GM13976 (cell line): ENCODE data around the gene PRRC1.
"Not testable (repeated sequence)": the region's sequence is repeated elsewhere in the genome, so short reads cannot be mapped to it uniquely, and the experiment has no call there.

ENCODE experiments used
- DNase-seq: peaks from one replicate; pipeline ENCODE4 v3.0.0; 2012; ENCODE audit warnings: low spot score
- in situ Hi-C: fragments of 300-500 bp; cut with MboI; formaldehyde crosslinking; loops from one replicate; pipeline ENCODE4 v1.12.0; 2022; ENCODE audit warnings: low sequenced_read_pairs, mixed read lengths, inconsistent platforms; ENCODE audit not compliant: unreplicated experiment
- TF ChIP-seq, protein P1 (sequence below): IDR thresholded peaks from 2 replicates; pipeline ENCODE4 v1.5.1; 2012; ENCODE audit warnings: borderline replicate concordance, mild to moderate bottlenecking; ENCODE audit not compliant: insufficient read depth; ENCODE audit errors: extremely low read depth, missing control alignments, control extremely low read depth

The PRRC1 gene

DNA sequence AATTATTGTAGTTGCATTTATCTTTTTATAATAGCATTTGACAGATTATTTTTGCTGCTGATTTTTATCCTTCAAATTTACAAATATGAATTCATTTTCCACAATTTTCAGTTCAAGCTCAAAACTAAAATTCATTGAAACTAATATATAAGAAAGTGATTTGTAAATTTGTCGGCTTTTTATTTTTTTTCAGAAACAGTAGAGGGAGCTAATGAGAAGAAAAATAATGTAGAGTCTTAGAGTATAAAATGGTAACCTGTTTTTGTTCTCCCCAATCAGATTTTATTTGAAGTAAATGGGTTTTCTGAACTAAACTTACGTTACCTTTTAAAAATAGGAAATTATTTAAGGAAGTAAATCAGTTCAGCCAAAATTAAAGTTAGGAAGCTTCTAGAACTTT lies 19.2 kb downstream of the PRRC1 start:
- TF ChIP-seq, protein P1, sequence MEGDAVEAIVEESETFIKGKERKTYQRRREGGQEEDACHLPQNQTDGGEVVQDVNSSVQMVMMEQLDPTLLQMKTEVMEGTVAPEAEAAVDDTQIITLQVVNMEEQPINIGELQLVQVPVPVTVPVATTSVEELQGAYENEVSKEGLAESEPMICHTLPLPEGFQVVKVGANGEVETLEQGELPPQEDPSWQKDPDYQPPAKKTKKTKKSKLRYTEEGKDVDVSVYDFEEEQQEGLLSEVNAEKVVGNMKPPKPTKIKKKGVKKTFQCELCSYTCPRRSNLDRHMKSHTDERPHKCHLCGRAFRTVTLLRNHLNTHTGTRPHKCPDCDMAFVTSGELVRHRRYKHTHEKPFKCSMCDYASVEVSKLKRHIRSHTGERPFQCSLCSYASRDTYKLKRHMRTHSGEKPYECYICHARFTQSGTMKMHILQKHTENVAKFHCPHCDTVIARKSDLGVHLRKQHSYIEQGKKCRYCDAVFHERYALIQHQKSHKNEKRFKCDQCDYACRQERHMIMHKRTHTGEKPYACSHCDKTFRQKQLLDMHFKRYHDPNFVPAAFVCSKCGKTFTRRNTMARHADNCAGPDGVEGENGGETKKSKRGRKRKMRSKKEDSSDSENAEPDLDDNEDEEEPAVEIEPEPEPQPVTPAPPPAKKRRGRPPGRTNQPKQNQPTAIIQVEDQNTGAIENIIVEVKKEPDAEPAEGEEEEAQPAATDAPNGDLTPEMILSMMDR = no peak
- no peak for DNase-seq
- in situ Hi-C loops = no loop called here

DNA sequence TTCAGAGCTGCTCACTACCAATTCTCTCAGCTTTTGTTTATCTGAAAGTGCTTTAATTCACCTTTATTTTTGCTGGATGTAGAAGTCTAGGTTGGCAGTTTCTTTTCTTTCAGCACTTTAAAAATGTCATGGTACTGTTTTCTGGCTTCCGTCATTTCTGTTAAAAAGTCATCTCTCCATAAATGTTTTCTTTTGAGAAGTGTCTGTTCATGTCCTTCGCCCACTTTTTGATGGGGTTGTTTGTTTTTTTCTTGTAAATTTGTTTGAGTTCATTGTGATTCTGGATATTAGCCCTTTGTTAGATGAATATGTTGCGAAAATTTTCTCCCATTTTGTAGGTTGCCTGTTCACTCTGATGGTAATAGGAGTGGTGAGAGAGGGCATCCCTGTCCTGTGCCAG lies 23.1 kb downstream of the PRRC1 start:
- in situ Hi-C loops, DNase-seq: not testable (repeated sequence)

DNA sequence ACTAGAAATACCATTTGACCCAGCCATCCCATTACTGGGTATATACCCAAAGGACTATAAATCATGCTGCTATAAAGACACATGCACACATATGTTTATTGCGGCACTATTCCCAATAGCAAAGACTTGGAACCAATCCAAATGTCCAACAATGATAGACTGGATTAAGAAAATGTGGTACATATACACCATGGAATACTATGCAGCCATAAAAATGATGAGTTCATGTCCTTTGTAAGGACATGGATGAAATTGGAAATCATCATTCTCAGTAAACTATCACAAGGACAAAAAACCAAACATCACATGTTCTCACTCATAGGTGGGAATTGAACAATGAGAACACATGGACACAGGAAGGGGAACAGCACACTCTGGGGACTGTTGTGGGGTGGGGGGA lies 27.8 kb downstream of the PRRC1 start:
- in situ Hi-C loops, DNase-seq: not testable (repeated sequence)

DNA sequence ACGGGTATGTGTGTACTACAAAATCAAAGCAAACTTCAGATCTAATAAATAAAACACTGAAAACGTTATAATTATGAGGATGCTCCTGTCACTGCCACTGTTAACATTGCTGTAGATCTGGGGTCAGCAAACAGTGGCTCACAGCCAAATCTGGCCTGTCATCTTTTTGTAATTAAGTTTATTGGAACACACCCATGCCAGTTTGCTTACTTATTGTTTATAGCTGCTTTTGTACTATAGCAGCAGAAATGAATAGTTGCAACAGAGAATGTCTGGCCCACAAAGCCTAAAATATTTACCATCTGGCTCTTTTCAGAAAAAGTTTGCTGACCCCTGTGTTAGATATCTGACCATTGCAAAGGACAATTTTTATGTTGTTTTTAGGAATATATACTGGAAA lies 32.1 kb downstream of the PRRC1 start:
- in situ Hi-C loops = no loop called here
- no peak for DNase-seq
- TF ChIP-seq, protein P1 = no peak

DNA sequence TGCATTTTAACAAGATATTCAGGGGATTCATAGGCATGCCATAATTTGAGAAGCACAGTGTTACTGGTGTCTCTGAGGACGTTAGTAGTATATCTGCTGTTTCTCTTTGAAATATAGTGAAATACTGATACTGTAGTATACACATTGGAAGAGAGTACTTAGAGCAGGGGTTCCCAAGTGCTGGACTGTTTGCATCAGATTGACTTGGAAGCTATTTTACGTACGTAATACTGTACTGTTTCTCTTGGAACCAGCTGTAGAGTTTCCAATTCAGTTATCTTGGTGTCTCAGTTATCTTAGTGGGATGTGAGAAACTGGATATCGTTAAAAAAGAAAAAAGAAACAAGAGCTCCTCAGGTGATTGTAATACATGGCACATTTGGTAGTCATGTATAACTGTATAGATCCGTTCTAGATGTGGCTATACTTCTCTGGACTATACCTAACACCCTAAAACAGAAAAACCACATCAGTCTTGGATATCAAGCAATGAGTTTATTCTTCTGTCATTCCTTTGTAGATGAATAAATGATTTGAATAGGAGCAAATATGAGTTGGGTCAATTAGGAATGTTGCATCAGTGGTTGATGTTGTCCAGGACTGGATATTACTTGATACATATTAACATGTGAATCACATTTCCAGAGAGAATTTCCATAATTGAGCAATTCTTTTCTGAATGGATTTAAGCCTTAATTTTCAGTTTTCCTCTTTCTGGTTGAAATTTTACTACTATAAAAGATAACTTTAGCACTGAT lies 33.4 kb downstream of the PRRC1 start:
- TF ChIP-seq, protein P1 = no peak
- DNase-seq = no peak
- in situ Hi-C loops = loop anchor here (25.0 kb wide), 3 partner anchors 536 to 1561 kb away; partner anchors contain the start of gene SLC12A2

DNA sequence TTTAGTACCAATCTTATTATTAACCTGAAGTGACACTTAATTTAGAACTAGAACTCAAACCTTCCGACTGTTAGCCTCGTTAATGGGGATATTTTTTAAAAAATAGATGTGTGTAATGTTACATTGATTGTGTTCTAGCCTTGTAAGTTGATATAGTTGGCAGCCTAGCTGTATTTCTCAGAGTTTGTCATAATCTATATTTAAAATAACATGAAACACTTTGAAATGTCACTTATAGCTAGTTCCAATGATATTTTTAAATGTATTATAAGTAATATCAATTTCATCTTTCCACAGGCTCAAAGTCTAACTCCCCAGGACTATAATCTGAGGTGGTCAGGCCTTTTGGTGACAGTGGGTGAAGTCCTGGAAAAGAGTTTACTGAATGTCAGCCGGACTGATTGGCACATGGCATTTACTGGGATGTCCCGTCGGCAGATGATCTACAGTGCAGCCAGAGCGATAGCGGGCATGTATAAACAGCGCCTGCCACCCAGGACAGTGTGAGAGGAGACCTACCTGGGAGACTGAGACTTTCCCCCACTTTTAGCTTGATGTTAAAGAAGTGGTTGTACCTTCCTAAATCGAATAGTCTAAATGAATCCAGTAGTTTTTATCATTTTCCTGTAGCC lies 34.1 kb downstream of the PRRC1 start:
- DNase-seq = no peak
- TF ChIP-seq, protein P1 = no peak
- in situ Hi-C loops = loop anchor here (25.0 kb wide), 3 partner anchors 536 to 1561 kb away; partner anchors contain the start of gene SLC12A2

DNA sequence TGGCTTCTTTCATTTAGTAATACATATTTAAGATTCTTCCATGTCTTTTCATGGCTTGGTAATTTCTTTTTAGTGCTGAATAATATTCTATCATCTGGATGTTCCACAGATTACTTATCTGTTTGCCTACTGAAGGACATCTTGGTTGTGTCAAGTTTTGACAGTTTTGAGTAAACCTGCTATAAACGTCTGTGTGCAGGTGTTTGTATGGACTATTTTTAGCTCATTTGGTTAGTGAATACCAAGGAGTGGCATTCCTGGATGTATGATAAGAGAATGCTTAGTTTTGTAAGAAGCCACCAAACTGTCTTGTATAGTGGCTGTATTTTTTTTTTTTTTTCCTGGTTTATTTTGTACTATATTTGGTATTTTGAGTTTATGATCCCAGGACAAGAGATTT lies 38.4 kb downstream of the PRRC1 start:
- DNase-seq = no peak
- TF ChIP-seq, protein P1 = no peak
- in situ Hi-C loops = loop anchor here (25.0 kb wide), 3 partner anchors 531 to 1556 kb away; partner anchors contain the start of gene SLC12A2
